ENCODE measurements around the gene NUAK1. TPM values are rescaled to one million over a fixed set of nuclear protein-coding genes. Genes with fewer than 3 reads are reported as not detected.

The NUAK1 gene
- total RNA-seq, 1 donor from 2014 or later: 7.6 TPM

GRCh38 chr12:106125351-106126095 is 13.2 kb downstream of the NUAK1 start:
- Histone ChIP-seq H3K27me3 (ENCODE audit: control insufficient read depth, insufficient read depth, low read length) (no peaks in the 10 kb centered on the region), H3K36me3 (ENCODE audit: control insufficient read depth, insufficient read depth, low read length) (no peaks in the 10 kb centered on the region), H3K4me3 (ENCODE audit: low read depth, low read length) (no peak overlapping the region)
- FAIRE-seq (no peak), DNase-seq (ENCODE audit: low read depth) (no peak)
- no peak for TF ChIP-seq CTCF (IDR thresholded peaks at IDR 0.05; ENCODE audit: insufficient read depth, low read length, severe bottlenecking)

GRCh38 chr12:106123551-106124081 is 15.1 kb downstream of the NUAK1 start:
- no peak for TF ChIP-seq CTCF (IDR thresholded peaks at IDR 0.05; ENCODE audit: insufficient read depth, low read length, severe bottlenecking)
- no peak overlapping the region for H3K4me3 ChIP-seq (ENCODE audit: low read depth, low read length)
- DNase-seq (ENCODE audit: low read depth) (no peak), FAIRE-seq (no peak)
- no peaks in the 10 kb centered on the region for H3K27me3 ChIP-seq (ENCODE audit: control insufficient read depth, insufficient read depth, low read length)
- no peaks in the 10 kb centered on the region for H3K36me3 ChIP-seq (ENCODE audit: control insufficient read depth, insufficient read depth, low read length)

GRCh38 chr12:106123110-106123509 is 15.6 kb downstream of the NUAK1 start:
- Histone ChIP-seq H3K27me3 (ENCODE audit: control insufficient read depth, insufficient read depth, low read length) (no peaks in the 10 kb centered on the region), H3K36me3 (ENCODE audit: control insufficient read depth, insufficient read depth, low read length) (no peaks in the 10 kb centered on the region), H3K4me3 (ENCODE audit: low read depth, low read length) (no peak overlapping the region)
- no peak for TF ChIP-seq CTCF (IDR thresholded peaks at IDR 0.05; ENCODE audit: insufficient read depth, low read length, severe bottlenecking)
- FAIRE-seq (no peak), DNase-seq (ENCODE audit: low read depth) (no peak)

- no peak for DNase-seq (ENCODE audit: low read depth)
- Histone ChIP-seq H3K36me3 (ENCODE audit: control insufficient read depth, insufficient read depth, low read length) (no peaks in the 10 kb centered on the region), H3K27me3 (ENCODE audit: control insufficient read depth, insufficient read depth, low read length) (no peaks in the 10 kb centered on the region), H3K4me3 (ENCODE audit: low read depth, low read length) (no peak overlapping the region)
- no peak for FAIRE-seq
- no peak for TF ChIP-seq CTCF (IDR thresholded peaks at IDR 0.05; ENCODE audit: insufficient read depth, low read length, severe bottlenecking)
These were observed 16.8 kb downstream of the NUAK1 start for GRCh38 chr12:106122004-106122403.

- DNase-seq (ENCODE audit: low read depth) (no peak), FAIRE-seq (no peak)
- Histone ChIP-seq H3K4me3 (ENCODE audit: low read depth, low read length) (no peak overlapping the region), H3K36me3 (ENCODE audit: control insufficient read depth, insufficient read depth, low read length) (no peaks in the 10 kb centered on the region), H3K27me3 (ENCODE audit: control insufficient read depth, insufficient read depth, low read length) (no peaks in the 10 kb centered on the region)
- no peak for TF ChIP-seq CTCF (IDR thresholded peaks at IDR 0.05; ENCODE audit: insufficient read depth, low read length, severe bottlenecking)
These were observed 18.1 kb downstream of the NUAK1 start for GRCh38 chr12:106120519-106121105.

Data from bronchial epithelial cell (primary cell).